PC-9 (cell line): ENCODE measurements around the gene ZBTB1.

ENCODE experiments used
- EZH2 ChIP-seq: fragments of 200-600 bp; sonication (generic); IDR thresholded peaks from 2 replicates; pipeline ENCODE4 v1.8.0; 2017; ENCODE audit warnings: antibody characterized with exemption, low read depth
- TF ChIP-seq, protein P1 (sequence below): fragments of 200-600 bp; sonication (generic); conservative IDR thresholded peaks from 2 replicates; pipeline ENCODE4 v1.6.1; 2017; ENCODE audit warnings: mixed run types, antibody characterized with exemption, mild to moderate bottlenecking, moderate library complexity

DNA sequence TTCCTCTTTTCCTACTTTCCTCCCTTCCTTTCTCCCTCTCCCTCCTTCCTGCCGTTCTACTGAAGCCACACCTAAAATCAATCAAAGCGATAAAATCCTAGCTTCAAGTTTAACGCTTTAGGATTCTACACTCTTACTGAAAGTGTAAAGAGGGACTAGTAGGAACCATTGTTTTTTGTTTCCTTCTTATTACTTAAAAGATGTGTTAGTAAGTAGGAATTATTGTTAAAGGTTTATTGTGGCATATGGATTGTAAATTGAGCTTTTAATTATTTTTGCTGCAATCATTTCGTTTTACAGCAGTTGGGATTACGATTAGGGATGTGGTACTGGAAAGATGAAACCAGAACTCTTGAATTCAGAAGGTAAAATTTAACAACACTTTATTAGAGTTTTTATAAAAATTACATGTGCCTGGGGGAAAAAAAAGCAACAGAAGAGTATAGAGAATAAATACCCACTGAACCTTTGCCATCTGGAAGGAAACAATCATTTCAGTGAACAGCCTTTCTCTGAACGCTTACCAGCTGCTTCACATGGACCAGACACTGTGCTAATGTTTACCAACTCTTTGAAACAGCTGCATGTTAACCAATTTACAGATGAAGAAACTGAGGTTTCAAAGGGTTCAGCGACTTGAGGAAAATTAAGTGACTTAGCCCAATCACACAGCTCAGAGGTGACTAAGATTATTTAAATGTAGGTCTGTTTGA, 46.2 kb downstream of the ZBTB1 start:
- TF ChIP-seq, protein P1, sequence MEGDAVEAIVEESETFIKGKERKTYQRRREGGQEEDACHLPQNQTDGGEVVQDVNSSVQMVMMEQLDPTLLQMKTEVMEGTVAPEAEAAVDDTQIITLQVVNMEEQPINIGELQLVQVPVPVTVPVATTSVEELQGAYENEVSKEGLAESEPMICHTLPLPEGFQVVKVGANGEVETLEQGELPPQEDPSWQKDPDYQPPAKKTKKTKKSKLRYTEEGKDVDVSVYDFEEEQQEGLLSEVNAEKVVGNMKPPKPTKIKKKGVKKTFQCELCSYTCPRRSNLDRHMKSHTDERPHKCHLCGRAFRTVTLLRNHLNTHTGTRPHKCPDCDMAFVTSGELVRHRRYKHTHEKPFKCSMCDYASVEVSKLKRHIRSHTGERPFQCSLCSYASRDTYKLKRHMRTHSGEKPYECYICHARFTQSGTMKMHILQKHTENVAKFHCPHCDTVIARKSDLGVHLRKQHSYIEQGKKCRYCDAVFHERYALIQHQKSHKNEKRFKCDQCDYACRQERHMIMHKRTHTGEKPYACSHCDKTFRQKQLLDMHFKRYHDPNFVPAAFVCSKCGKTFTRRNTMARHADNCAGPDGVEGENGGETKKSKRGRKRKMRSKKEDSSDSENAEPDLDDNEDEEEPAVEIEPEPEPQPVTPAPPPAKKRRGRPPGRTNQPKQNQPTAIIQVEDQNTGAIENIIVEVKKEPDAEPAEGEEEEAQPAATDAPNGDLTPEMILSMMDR: no peak
- TF ChIP-seq EZH2: no peak
